HCT116 (cell line): ENCODE results near the gene ETAA1. TPM values are rescaled to one million over a fixed set of nuclear protein-coding genes. Genes with fewer than 3 reads are reported as not detected.

Source experiments
- ATAC-seq: fragments of 200-7000 bp; cut with Tn5 transposase; 2 replicates; pipeline ENCODE4 v1.9.1; 2020; ENCODE audit warnings: mild to moderate bottlenecking, moderate library complexity
- BruUV-seq: library from RNA; stranded (reverse); fragments of 400-500 nt; replicated peaks from 2 replicates; lab custom pipeline; 2021; lab: Mats Ljungman, UMichigan
- CTCF ChIA-PET: fragments of 300-600 bp; sonication (Branson Sonifier 250); formaldehyde crosslinking; loops from one replicate; lab custom pipeline; 2021; ENCODE audit warnings: antibody characterized with exemption; lab: Charles Lee
- POLR2A ChIA-PET: fragments of 300-600, 350-600 bp; sonication (Branson Sonifier 250); formaldehyde crosslinking; loops from one replicate; lab custom pipeline; 2021; ENCODE audit warnings: antibody characterized with exemption; lab: Charles Lee
- RAD21 ChIA-PET, 2 experiments: fragments of 300-600 bp; sonication (Branson Sonifier 250); formaldehyde crosslinking; loops; one replicate each; lab custom pipeline; 2023; ENCODE audit warnings: low total read pairs in 2 of 2; ENCODE audit not compliant: uncharacterized antibody in 2 of 2, unreplicated experiment in 2 of 2, low non-redundant PET in 1 of 2; lab: Charles Lee
- DNase-seq: peaks from one replicate; pipeline ENCODE4 v3.0.0-alpha.2; 2010; ENCODE audit warnings: low read depth, low spot score
- H2AFZ ChIP-seq: fragments of 200-600 bp; shearing (Covaris generic), sonication (generic); 2 replicates; pipeline ENCODE4 v1.6.1; 2017; ENCODE audit warnings: low read depth, mixed run types, mixed read lengths, antibody characterized with exemption, low read length; ENCODE audit not compliant: poor library complexity, severe bottlenecking
- H3K27ac ChIP-seq: 2 replicates; pipeline ENCODE4 v1.5.1; 2012; ENCODE audit warnings: low read depth, low read length
- H3K27me3 ChIP-seq: fragments of 200-600 bp; sonication (generic); 2 replicates; pipeline ENCODE4 v1.6.1; 2016; ENCODE audit warnings: mixed run types, low read length, mixed read lengths; ENCODE audit not compliant: insufficient read depth
- H3K36me3 ChIP-seq, 2 experiments: fragments of 200-500 bp in 1 of 2; fragments of 200-600 bp in 1 of 2; sonication (Bioruptor generic) in 1 of 2; sonication (generic) in 1 of 2; 2 replicates each; pipeline versions ENCODE4 v1.5.1 to v1.6.1; 2014 to 2016; ENCODE audit warnings: low read length in 2 of 2, inconsistent platforms in 1 of 2, mixed read lengths in 1 of 2, mixed run types in 1 of 2; ENCODE audit not compliant: insufficient read depth in 2 of 2, control insufficient read depth in 1 of 2
- H3K4me1 ChIP-seq, 2 experiments: fragments of 200-600 bp in 1 of 2; sonication (generic) in 1 of 2; 2 replicates each; pipeline versions ENCODE4 v1.5.1 to v1.6.1; 2012 to 2017; ENCODE audit warnings: low read length in 2 of 2, inconsistent platforms in 1 of 2, mild to moderate bottlenecking in 1 of 2, mixed read lengths in 1 of 2, mixed run types in 1 of 2, moderate library complexity in 1 of 2; ENCODE audit not compliant: insufficient read depth in 2 of 2, control insufficient read depth in 1 of 2
- H3K4me2 ChIP-seq: fragments of 200-600 bp; sonication (generic); 2 replicates; pipeline ENCODE4 v1.6.1; 2017; ENCODE audit warnings: mixed run types, low read length, mixed read lengths
- H3K4me3 ChIP-seq, 2 experiments: fragments of 200-600 bp in 1 of 2; sonication (generic) in 1 of 2; replicated peaks in 1 of 2; 2 replicates each; pipeline ENCODE4 v1.5.1; 2011 to 2016; ENCODE audit warnings: low read length in 2 of 2, control low read depth in 1 of 2, low read depth in 1 of 2, mild to moderate bottlenecking in 1 of 2, mixed read lengths in 1 of 2, mixed run types in 1 of 2
- H3K79me2 ChIP-seq: fragments of 200-600 bp; sonication (generic); 2 replicates; pipeline ENCODE4 v1.6.1; 2017; ENCODE audit warnings: mild to moderate bottlenecking, mixed run types, low read length, moderate library complexity, mixed read lengths; ENCODE audit not compliant: insufficient read depth
- H3K9ac ChIP-seq: fragments of 200-600 bp; sonication (generic); 2 replicates; pipeline ENCODE4 v1.6.1; 2016; ENCODE audit warnings: low read length, mixed read lengths
- H3K9me2 ChIP-seq: fragments of 200-600 bp; sonication (generic), shearing (Covaris generic); 2 replicates; pipeline ENCODE4 v1.6.1; 2017; ENCODE audit warnings: mixed run types, mild to moderate bottlenecking, moderate library complexity; ENCODE audit not compliant: insufficient read depth
- H3K9me3 ChIP-seq, 2 experiments: fragments of 200-500 bp in 1 of 2; fragments of 200-600 bp in 1 of 2; sonication (Bioruptor generic) in 1 of 2; sonication (generic) in 1 of 2; 2 replicates each; pipeline ENCODE4 v1.6.1; 2014 to 2017; ENCODE audit warnings: low read length in 2 of 2, mixed read lengths in 2 of 2, inconsistent platforms in 1 of 2, low read depth in 1 of 2, mild to moderate bottlenecking in 1 of 2, mixed run types in 1 of 2, moderate library complexity in 1 of 2; ENCODE audit not compliant: control insufficient read depth in 1 of 2, insufficient read depth in 1 of 2
- H4K20me1 ChIP-seq: fragments of 200-600 bp; sonication (generic), shearing (Covaris generic); 2 replicates; pipeline ENCODE4 v1.6.1; 2017; ENCODE audit warnings: mixed run types, mild to moderate bottlenecking, moderate library complexity; ENCODE audit not compliant: insufficient read depth
- CBX3 ChIP-seq: IDR thresholded peaks from 2 replicates; pipeline ENCODE4 v1.6.1; 2012; ENCODE audit warnings: low read depth
- ELF1 ChIP-seq: IDR thresholded peaks from 2 replicates; pipeline ENCODE4 v1.6.1; 2012; ENCODE audit warnings: low read depth, borderline replicate concordance
- EZH2 ChIP-seq: fragments of 200-600 bp; sonication (generic); IDR thresholded peaks from 2 replicates; pipeline ENCODE4 v1.6.1; 2017; ENCODE audit warnings: antibody characterized with exemption, mixed run types
- FOSL1 ChIP-seq: IDR thresholded peaks from 2 replicates; pipeline ENCODE4 v1.6.1; 2012; ENCODE audit warnings: low read depth
- POLR2A ChIP-seq: IDR thresholded peaks from 2 replicates; pipeline ENCODE4 v1.7.0; 2011; ENCODE audit warnings: borderline replicate concordance; ENCODE audit not compliant: insufficient read depth, insufficient read length; ENCODE audit errors: extremely low read depth
- POLR2AphosphoS5 ChIP-seq: IDR thresholded peaks from 2 replicates; pipeline ENCODE4 v1.6.1; 2011; ENCODE audit warnings: mild to moderate bottlenecking, low read depth, low read length, moderate library complexity
- RAD21 ChIP-seq: IDR thresholded peaks from 2 replicates; pipeline ENCODE4 v1.6.1; 2012; ENCODE audit warnings: low read depth, mild to moderate bottlenecking
- YY1 ChIP-seq: IDR thresholded peaks from 2 replicates; pipeline ENCODE4 v1.6.1; 2011; ENCODE audit warnings: low read length, low read depth, moderate library complexity, mild to moderate bottlenecking; ENCODE audit not compliant: insufficient replicate concordance; ENCODE audit errors: extremely low read depth
- ZFX ChIP-seq: fragments of 450-650 bp; IDR thresholded peaks from 2 replicates; pipeline ENCODE4 v1.6.1; 2017
- ZNF274 ChIP-seq: fragments of 200-500 bp; sonication (Bioruptor generic); IDR thresholded peaks from 2 replicates; pipeline ENCODE4 v1.6.1; 2014; ENCODE audit warnings: mild to moderate bottlenecking, low read depth, low read length, inconsistent platforms
- intact Hi-C: fragments of 100-400 bp; cut with micrococcal nuclease; formaldehyde crosslinking; loops from 2 replicates; pipeline ENCODE4 v1.10.0; 2022
- total RNA-seq: library from RNA; stranded (reverse); gene quantifications from one replicate; pipeline ENCODE4 v1.2.1, GENCODE V29; 2021; ENCODE audit not compliant: unreplicated experiment
- TF ChIP-seq, protein P1 (sequence below): IDR thresholded peaks from 2 replicates; pipeline ENCODE4 v1.6.1; 2011; ENCODE audit warnings: mild to moderate bottlenecking, low read length, moderate library complexity; ENCODE audit not compliant: insufficient replicate concordance; ENCODE audit errors: extremely low read depth
- TF ChIP-seq, protein P2 (sequence below), 3 experiments: fragments of 200-600 bp in 1 of 3; sonication (generic) in 1 of 3; IDR thresholded peaks in 2 of 3; conservative IDR thresholded peaks in 1 of 3; 2 replicates each; pipeline ENCODE4 v1.5.1; 2012 to 2017; ENCODE audit warnings: low read depth in 2 of 3, low read length in 2 of 3, antibody characterized with exemption in 1 of 3, borderline replicate concordance in 1 of 3, control low read depth in 1 of 3, mild to moderate bottlenecking in 1 of 3, mixed read lengths in 1 of 3, mixed run types in 1 of 3, moderate library complexity in 1 of 3; ENCODE audit not compliant: insufficient read depth in 1 of 3

The ETAA1 gene
- total RNA-seq, 1 experiment from 2014 or later = 9.6 TPM

DNA sequence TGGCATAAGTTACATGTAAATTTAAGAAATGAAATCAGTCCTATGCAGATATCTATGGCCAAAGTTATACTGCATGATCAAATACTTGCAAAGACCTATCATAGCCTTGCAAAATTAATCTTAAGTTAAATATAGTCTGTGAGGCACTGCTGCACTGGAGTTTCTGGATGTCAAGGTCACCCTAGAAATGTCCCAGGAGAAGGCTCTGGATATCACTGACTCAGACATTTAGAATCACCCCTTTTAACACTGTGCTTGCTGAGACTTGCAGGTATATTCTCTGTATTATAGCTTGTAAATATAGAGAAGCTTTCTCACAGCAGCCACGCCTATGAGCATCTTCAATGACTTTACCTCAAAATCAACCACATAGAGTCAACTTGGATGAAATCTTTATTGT is 51.5 kb downstream of the ETAA1 start:
- Histone ChIP-seq H2AFZ (no peak overlapping the region), H3K27me3 (no peaks in the 10 kb centered on the region), H3K4me3 (no peak overlapping the region), H4K20me1 (no peaks in the 10 kb centered on the region), H3K4me1 (no peaks in the 10 kb centered on the region; a peak in 1 of 4 replicates), H3K36me3 (no peaks in the 10 kb centered on the region), H3K9ac (no peak overlapping the region), H3K9me2 (no peaks in the 10 kb centered on the region), H3K4me2 (no peak overlapping the region), H3K79me2 (no peaks in the 10 kb centered on the region), H3K27ac (no peak overlapping the region), H3K9me3 (no peaks in the 10 kb centered on the region)
- TF ChIP-seq POLR2AphosphoS5 (no peak), RAD21 (no peak), CBX3 (no peak)
- TF ChIP-seq, protein P1, sequence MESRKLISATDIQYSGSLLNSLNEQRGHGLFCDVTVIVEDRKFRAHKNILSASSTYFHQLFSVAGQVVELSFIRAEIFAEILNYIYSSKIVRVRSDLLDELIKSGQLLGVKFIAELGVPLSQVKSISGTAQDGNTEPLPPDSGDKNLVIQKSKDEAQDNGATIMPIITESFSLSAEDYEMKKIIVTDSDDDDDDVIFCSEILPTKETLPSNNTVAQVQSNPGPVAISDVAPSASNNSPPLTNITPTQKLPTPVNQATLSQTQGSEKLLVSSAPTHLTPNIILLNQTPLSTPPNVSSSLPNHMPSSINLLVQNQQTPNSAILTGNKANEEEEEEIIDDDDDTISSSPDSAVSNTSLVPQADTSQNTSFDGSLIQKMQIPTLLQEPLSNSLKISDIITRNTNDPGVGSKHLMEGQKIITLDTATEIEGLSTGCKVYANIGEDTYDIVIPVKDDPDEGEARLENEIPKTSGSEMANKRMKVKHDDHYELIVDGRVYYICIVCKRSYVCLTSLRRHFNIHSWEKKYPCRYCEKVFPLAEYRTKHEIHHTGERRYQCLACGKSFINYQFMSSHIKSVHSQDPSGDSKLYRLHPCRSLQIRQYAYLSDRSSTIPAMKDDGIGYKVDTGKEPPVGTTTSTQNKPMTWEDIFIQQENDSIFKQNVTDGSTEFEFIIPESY = no peak
- POLR2A ChIA-PET = no interaction called here
- DNase-seq (no peak), ATAC-seq (no peak)
- intact Hi-C loops = no loop called here
- no TSS peak for BruUV-seq
- CTCF ChIA-PET = no interaction called here
- RAD21 ChIA-PET = no interaction called here

DNA sequence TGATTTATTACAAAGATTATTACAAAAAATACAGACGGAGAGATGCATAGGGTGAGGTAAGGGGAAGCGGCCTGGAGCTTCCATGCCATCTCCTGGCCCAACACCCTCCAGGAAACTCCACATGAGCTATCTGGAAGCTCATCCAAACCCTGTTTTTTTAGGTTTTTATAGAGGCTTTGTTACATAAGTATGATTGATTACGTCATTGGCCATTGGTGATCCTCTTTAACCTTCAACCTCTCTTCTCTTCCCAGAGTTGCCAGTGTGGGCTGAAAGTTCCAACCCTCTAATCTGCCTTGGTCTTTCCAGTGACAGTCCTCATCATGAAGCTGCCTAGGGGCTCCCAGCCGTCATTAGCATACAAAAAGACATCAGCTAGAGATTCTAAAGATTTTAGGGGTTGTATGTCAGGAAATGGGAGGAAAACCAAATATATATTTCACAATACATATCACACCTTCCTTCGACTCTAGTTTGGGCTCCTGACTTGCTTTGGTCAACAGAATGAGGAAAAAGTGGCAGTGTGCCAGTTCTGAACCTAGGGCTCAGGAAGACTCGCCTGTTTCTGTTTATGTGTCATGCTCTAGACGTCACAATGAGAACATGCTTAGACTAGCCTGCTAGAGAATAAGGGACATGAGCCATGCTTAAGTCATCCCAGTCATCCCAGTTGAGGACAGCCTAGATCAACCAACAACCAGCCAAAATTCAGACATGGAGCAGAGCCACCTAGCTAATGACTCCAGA is 54.1 kb downstream of the ETAA1 start:
- Histone ChIP-seq H3K9me3 (no peaks in the 10 kb centered on the region), H3K4me3 (no peak overlapping the region), H3K27ac (no peak overlapping the region), H3K27me3 (no peaks in the 10 kb centered on the region), H3K79me2 (no peaks in the 10 kb centered on the region), H3K4me1 (no peaks in the 10 kb centered on the region; a peak in 1 of 4 replicates), H3K9ac (no peak overlapping the region), H3K4me2 (no peak overlapping the region), H3K9me2 (no peaks in the 10 kb centered on the region), H3K36me3 (no peaks in the 10 kb centered on the region), H2AFZ (no peak overlapping the region), H4K20me1 (no peaks in the 10 kb centered on the region)
- ChIA-PET CTCF (interaction anchor here (1.2 kb wide), 1 partner anchor 580 kb away, joined by 3 read pairs; no protein-coding TSS in a partner anchor), POLR2A (no interaction called here), RAD21 (no interaction called here)
- intact Hi-C loops = no loop called here
- DNase-seq (no peak), ATAC-seq (no peak)
- BruUV-seq = no TSS peak
- no peak for TF ChIP-seq EZH2
- TF ChIP-seq ZFX = no peak
- no peak for TF ChIP-seq YY1
- no peak for TF ChIP-seq FOSL1
- TF ChIP-seq, protein P2, sequence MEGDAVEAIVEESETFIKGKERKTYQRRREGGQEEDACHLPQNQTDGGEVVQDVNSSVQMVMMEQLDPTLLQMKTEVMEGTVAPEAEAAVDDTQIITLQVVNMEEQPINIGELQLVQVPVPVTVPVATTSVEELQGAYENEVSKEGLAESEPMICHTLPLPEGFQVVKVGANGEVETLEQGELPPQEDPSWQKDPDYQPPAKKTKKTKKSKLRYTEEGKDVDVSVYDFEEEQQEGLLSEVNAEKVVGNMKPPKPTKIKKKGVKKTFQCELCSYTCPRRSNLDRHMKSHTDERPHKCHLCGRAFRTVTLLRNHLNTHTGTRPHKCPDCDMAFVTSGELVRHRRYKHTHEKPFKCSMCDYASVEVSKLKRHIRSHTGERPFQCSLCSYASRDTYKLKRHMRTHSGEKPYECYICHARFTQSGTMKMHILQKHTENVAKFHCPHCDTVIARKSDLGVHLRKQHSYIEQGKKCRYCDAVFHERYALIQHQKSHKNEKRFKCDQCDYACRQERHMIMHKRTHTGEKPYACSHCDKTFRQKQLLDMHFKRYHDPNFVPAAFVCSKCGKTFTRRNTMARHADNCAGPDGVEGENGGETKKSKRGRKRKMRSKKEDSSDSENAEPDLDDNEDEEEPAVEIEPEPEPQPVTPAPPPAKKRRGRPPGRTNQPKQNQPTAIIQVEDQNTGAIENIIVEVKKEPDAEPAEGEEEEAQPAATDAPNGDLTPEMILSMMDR (IDR thresholded peaks at IDR 0.05 in 2 of 3, conservative IDR thresholded peaks at IDR 0.05 in 1 of 3; ENCODE audit: borderline replicate concordance in 1 of 3, insufficient read depth in 1 of 3, low read depth in 2 of 3, low read length in 2 of 3) = no peak
- no peak for TF ChIP-seq ZNF274
- no peak for TF ChIP-seq POLR2AphosphoS5
- no peak for TF ChIP-seq ELF1
- no peak for TF ChIP-seq RAD21
- TF ChIP-seq POLR2A = no peak
- TF ChIP-seq, protein P1 = no peak
